GM19397 (cell line): ENCODE data around the gene BDP1.
"Not testable (repeated sequence)": the region's sequence is repeated elsewhere in the genome, so short reads cannot be mapped to it uniquely, and the experiment has no call there.

ENCODE experiments used
- ATAC-seq: cut with Tn5 transposase; IDR thresholded peaks from one replicate; pipeline ENCODE4 v1.9.1; 2021; ENCODE audit warnings: mild to moderate bottlenecking, moderate library complexity; ENCODE audit not compliant: unreplicated experiment

The BDP1 gene

GRCh38 chr5:71455427-71456361 lies at the start of gene BDP1:
Gene BDP1, plus strand, starts transcription at chr5:71455651. Its CDS starts 227 bp downstream, at chr5:71455878.
- peak; percentile 94 for ATAC-seq

GRCh38 chr5:71410088-71410487 lies 45.4 kb upstream of the BDP1 start:
- ATAC-seq, result not testable (repeated sequence)

GRCh38 chr5:71415626-71416025 lies 39.8 kb upstream of the BDP1 start:
- not testable (repeated sequence) for ATAC-seq

- ATAC-seq, result not testable (repeated sequence)
These were observed 37.4 kb upstream of the BDP1 start for GRCh38 chr5:71418026-71418425.

GRCh38 chr5:71421278-71421677 lies 34.2 kb upstream of the BDP1 start:
- not testable (repeated sequence) for ATAC-seq

- ATAC-seq, result not testable (repeated sequence)
These were observed 31.6 kb upstream of the BDP1 start for GRCh38 chr5:71423896-71424295.

- not testable (repeated sequence) for ATAC-seq
These were observed 28.6 kb upstream of the BDP1 start for GRCh38 chr5:71426686-71427474.

- ATAC-seq, result not testable (repeated sequence)
These were observed 23.0 kb upstream of the BDP1 start for GRCh38 chr5:71432410-71432809.

GRCh38 chr5:71434825-71435224 lies 20.6 kb upstream of the BDP1 start:
- not testable (repeated sequence) for ATAC-seq

GRCh38 chr5:71441564-71441963 lies 13.9 kb upstream of the BDP1 start:
- ATAC-seq, result not testable (repeated sequence)

- ATAC-seq, result not testable (repeated sequence)
These were observed 11.6 kb upstream of the BDP1 start for GRCh38 chr5:71443891-71444290.

GRCh38 chr5:71445015-71445414 lies 10.4 kb upstream of the BDP1 start:
- ATAC-seq, result not testable (repeated sequence)

GRCh38 chr5:71445523-71446152 lies 9.8 kb upstream of the BDP1 start:
- not testable (repeated sequence) for ATAC-seq

- ATAC-seq, result peak; percentile 24
These were observed 8.8 kb upstream of the BDP1 start for GRCh38 chr5:71446540-71447216.

- ATAC-seq, result peak; percentile 96
These were observed 8.1 kb upstream of the BDP1 start for GRCh38 chr5:71447218-71447808.

- no peak for ATAC-seq
These were observed 2.6 kb upstream of the BDP1 start for GRCh38 chr5:71452876-71453275.

GRCh38 chr5:71454913-71455312 lies 538 bp upstream of the BDP1 start:
- no peak for ATAC-seq

- no peak for ATAC-seq
These were observed 902 bp downstream of the BDP1 start for GRCh38 chr5:71456362-71456743.

- no peak for ATAC-seq
These were observed 1.7 kb downstream of the BDP1 start for GRCh38 chr5:71457106-71457505.

- no peak for ATAC-seq
These were observed 5.2 kb downstream of the BDP1 start for GRCh38 chr5:71460693-71461092.
